Measurements from ENCODE around the gene KRT1.

KRT1 gene

GRCh38 chr12:52658196-52658595 is 22.0 kb downstream of the KRT1 start (continued):
- TF ChIP-seq, protein P1, sequence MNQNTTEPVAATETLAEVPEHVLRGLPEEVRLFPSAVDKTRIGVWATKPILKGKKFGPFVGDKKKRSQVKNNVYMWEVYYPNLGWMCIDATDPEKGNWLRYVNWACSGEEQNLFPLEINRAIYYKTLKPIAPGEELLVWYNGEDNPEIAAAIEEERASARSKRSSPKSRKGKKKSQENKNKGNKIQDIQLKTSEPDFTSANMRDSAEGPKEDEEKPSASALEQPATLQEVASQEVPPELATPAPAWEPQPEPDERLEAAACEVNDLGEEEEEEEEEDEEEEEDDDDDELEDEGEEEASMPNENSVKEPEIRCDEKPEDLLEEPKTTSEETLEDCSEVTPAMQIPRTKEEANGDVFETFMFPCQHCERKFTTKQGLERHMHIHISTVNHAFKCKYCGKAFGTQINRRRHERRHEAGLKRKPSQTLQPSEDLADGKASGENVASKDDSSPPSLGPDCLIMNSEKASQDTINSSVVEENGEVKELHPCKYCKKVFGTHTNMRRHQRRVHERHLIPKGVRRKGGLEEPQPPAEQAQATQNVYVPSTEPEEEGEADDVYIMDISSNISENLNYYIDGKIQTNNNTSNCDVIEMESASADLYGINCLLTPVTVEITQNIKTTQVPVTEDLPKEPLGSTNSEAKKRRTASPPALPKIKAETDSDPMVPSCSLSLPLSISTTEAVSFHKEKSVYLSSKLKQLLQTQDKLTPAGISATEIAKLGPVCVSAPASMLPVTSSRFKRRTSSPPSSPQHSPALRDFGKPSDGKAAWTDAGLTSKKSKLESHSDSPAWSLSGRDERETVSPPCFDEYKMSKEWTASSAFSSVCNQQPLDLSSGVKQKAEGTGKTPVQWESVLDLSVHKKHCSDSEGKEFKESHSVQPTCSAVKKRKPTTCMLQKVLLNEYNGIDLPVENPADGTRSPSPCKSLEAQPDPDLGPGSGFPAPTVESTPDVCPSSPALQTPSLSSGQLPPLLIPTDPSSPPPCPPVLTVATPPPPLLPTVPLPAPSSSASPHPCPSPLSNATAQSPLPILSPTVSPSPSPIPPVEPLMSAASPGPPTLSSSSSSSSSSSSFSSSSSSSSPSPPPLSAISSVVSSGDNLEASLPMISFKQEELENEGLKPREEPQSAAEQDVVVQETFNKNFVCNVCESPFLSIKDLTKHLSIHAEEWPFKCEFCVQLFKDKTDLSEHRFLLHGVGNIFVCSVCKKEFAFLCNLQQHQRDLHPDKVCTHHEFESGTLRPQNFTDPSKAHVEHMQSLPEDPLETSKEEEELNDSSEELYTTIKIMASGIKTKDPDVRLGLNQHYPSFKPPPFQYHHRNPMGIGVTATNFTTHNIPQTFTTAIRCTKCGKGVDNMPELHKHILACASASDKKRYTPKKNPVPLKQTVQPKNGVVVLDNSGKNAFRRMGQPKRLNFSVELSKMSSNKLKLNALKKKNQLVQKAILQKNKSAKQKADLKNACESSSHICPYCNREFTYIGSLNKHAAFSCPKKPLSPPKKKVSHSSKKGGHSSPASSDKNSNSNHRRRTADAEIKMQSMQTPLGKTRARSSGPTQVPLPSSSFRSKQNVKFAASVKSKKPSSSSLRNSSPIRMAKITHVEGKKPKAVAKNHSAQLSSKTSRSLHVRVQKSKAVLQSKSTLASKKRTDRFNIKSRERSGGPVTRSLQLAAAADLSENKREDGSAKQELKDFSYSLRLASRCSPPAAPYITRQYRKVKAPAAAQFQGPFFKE (tag by site-specific recombination; IDR thresholded peaks at IDR 0.05; ENCODE audit: borderline replicate concordance) = no peak
- TF ChIP-seq ZNF362 (tag by site-specific recombination; IDR thresholded peaks at IDR 0.05) (no peak), ZNF785 (tag by site-specific recombination; IDR thresholded peaks at IDR 0.05) (no peak), ZNF580 (tag by site-specific recombination; IDR thresholded peaks at IDR 0.05) (no peak), ZNF48 (tag by site-specific recombination; IDR thresholded peaks at IDR 0.05) (no peak), ZNF132 (tag by site-specific recombination; IDR thresholded peaks at IDR 0.05; ENCODE audit: borderline replicate concordance) (no peak)

DNA sequence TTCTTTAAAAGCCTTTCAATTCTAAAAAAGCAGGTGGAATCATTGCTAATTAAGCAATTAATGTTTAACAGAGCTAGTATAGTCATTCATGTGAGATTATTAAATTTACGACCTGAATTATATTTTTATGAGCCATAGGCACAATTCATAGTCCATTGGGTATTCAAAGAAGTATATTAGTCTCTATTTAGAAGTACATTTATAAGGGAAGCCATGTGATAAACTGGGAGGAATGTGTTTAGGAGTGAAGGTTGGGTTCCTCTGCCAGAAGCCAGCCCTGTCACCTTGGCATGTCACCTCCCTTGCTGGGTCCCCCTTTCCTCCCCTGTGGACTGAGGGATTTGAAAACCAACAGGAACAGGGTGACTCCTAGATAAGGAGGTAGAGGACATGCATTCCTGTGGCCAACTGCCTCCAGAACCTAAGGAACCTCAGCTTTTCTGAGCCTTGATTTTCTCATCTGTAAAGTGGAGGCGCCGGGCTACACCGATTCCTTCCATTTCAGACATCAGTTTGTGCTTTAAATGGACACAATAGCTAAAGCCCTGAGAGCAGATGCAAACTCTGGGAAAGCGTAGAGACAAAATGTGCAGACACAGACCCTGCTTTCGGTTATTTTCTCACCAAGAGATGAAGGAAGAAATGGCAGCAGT is 22.8 kb downstream of the KRT1 start:
- no peak overlapping the region for H3K27ac ChIP-seq (ENCODE audit: extremely low read depth, low read depth, low read length)
- H3K9me3 ChIP-seq (ENCODE audit: control insufficient read depth, insufficient read depth, low read depth, low read length) = no peaks in the 10 kb centered on the region
- CTCF ChIA-PET = interaction anchor here (1.3 to 1.7 kb wide), 3 partner anchors 10 to 267 kb away, joined by 3 to 7 read pairs (median 3); no protein-coding TSS in a partner anchor
- no peaks in the 10 kb centered on the region for H3K36me3 ChIP-seq (ENCODE audit: control insufficient read depth in 2 of 2, insufficient read depth in 1 of 2, low read length in 2 of 2)
- no peaks in the 10 kb centered on the region for H3K4me1 ChIP-seq (ENCODE audit: control insufficient read depth, insufficient read depth, low read length)
- POLR2A ChIA-PET = no interaction called here
- TF ChIP-seq ZNF514 (tag by site-specific recombination; IDR thresholded peaks at IDR 0.05) (no peak), ZBTB26 (tag by site-specific recombination; optimal IDR thresholded peaks at IDR 0.05) (no peak), ZNF391 (tag by site-specific recombination; IDR thresholded peaks at IDR 0.05; ENCODE audit: borderline replicate concordance, low read depth) (no peak), ZNF394 (tag by site-specific recombination; IDR thresholded peaks at IDR 0.05; ENCODE audit: borderline replicate concordance) (no peak), RBAK (tag by site-specific recombination; IDR thresholded peaks at IDR 0.05) (no peak), ZNF768 (tag by site-specific recombination; IDR thresholded peaks at IDR 0.05) (no peak), ATF2 (tag by site-specific recombination; IDR thresholded peaks at IDR 0.05; ENCODE audit: low read depth) (no peak), ZNF510 (tag by site-specific recombination; IDR thresholded peaks at IDR 0.05; ENCODE audit: insufficient replicate concordance) (no peak), ZNF155 (tag by site-specific recombination; IDR thresholded peaks at IDR 0.05) (no peak), MZF1 (tag by site-specific recombination; IDR thresholded peaks at IDR 0.05; ENCODE audit: borderline replicate concordance) (no peak), GLIS1 (tag by site-specific recombination; IDR thresholded peaks at IDR 0.05) (no peak), GLIS2 (tag by site-specific recombination; IDR thresholded peaks at IDR 0.05) (no peak), ZNF529 (tag by site-specific recombination; IDR thresholded peaks at IDR 0.05; ENCODE audit: insufficient replicate concordance) (no peak), ZNF585B (tag by site-specific recombination; IDR thresholded peaks at IDR 0.05) (no peak), ZNF23 (tag by site-specific recombination; IDR thresholded peaks at IDR 0.05; ENCODE audit: borderline replicate concordance) (no peak), ZNF621 (tag by site-specific recombination; IDR thresholded peaks at IDR 0.05) (no peak)
- H3K4me3 ChIP-seq (ENCODE audit: low read depth, low read length) = no peak overlapping the region
